GM12878 (cell line): ENCODE measurements around the gene CIB2. TPM values are rescaled to one million over a fixed set of nuclear protein-coding genes. Genes with fewer than 3 reads are reported as not detected.

Experiments
- ATAC-seq: fragments of 200-7000 bp; cut with Tn5 transposase; 3 replicates; pipeline ENCODE4 v1.9.1; 2020; ENCODE audit warnings: mild to moderate bottlenecking, moderate library complexity
- BruUV-seq: library from RNA; stranded (reverse); fragments of 400-500 nt; replicated peaks from 2 replicates; lab custom pipeline; 2021; lab: Mats Ljungman, UMichigan
- CTCF ChIA-PET: fragments of 300-600 bp; sonication (Branson Sonifier 250); formaldehyde crosslinking; extraction: SDS; loops from one replicate; lab custom pipeline; 2021; ENCODE audit warnings: inconsistent platforms; lab: Yijun Ruan, JAX
- POLR2A ChIA-PET: fragments of 350-600 bp; formaldehyde crosslinking; extraction: SDS; loops from one replicate; lab custom pipeline; 2021; ENCODE audit warnings: inconsistent platforms; lab: Charles Lee
- RAD21 ChIA-PET: fragments of 300-600 bp; sonication (Branson Sonifier 250); formaldehyde crosslinking; loops from one replicate; lab custom pipeline; 2023; ENCODE audit warnings: antibody characterized with exemption; ENCODE audit not compliant: unreplicated experiment; lab: Charles Lee
- SMC1A ChIA-PET: fragments of 300-600 bp; sonication (Branson Sonifier 250); formaldehyde crosslinking; loops from one replicate; lab custom pipeline; 2023; ENCODE audit not compliant: unreplicated experiment, uncharacterized antibody; lab: Charles Lee
- DNase-seq: peaks from one replicate; pipeline ENCODE4 v3.0.0-alpha.2; 2011; ENCODE audit warnings: low read depth, low spot score
- FAIRE-seq: peaks from 3 replicates; lab custom pipeline; 2011; peaks lifted over from hg19 to GRCh38; lab: Jason Lieb, UNC
- H2AFZ ChIP-seq: 2 replicates; pipeline ENCODE4 v1.6.0; 2011; ENCODE audit warnings: low read depth, low read length, control low read depth; ENCODE audit not compliant: control insufficient read depth
- H3K27ac ChIP-seq: 2 replicates; pipeline ENCODE4 v1.5.1; 2011; ENCODE audit warnings: control low read depth; ENCODE audit not compliant: control insufficient read depth, insufficient read depth
- H3K27me3 ChIP-seq, 2 experiments: replicated peaks in 1 of 2; 2 replicates each; pipeline versions ENCODE4 v1.6.0 to v1.6.1; 2011; ENCODE audit warnings: low read length in 1 of 2; ENCODE audit not compliant: control insufficient read depth in 2 of 2, insufficient read depth in 2 of 2
- H3K36me3 ChIP-seq, 2 experiments: 2 replicates each; pipeline ENCODE4 v1.5.1; 2011; ENCODE audit warnings: low read length in 1 of 2; ENCODE audit not compliant: control insufficient read depth in 2 of 2, insufficient read depth in 2 of 2
- H3K4me1 ChIP-seq: 2 replicates; pipeline ENCODE4 v1.6.1; 2011; ENCODE audit warnings: mild to moderate bottlenecking, low read length, moderate library complexity, mixed read lengths; ENCODE audit not compliant: control insufficient read depth, insufficient read depth
- H3K4me2 ChIP-seq: 2 replicates; pipeline ENCODE4 v1.6.0; 2011; ENCODE audit warnings: control low read depth; ENCODE audit not compliant: control insufficient read depth, insufficient read depth
- H3K4me3 ChIP-seq: fragments of 200-600 bp; sonication (generic); 2 replicates; pipeline ENCODE4 v1.5.1; 2016
- H3K79me2 ChIP-seq: 2 replicates; pipeline ENCODE4 v1.6.0; 2011; ENCODE audit warnings: low read length; ENCODE audit not compliant: control insufficient read depth, insufficient read depth
- H3K9ac ChIP-seq: 2 replicates; pipeline ENCODE4 v1.8.0; 2011; ENCODE audit warnings: low read length, control low read depth, mixed read lengths; ENCODE audit not compliant: control insufficient read depth, insufficient read depth
- H3K9me3 ChIP-seq: replicated peaks from 3 replicates; pipeline ENCODE4 v1.5.1; 2011; ENCODE audit warnings: mild to moderate bottlenecking, low read length; ENCODE audit not compliant: control insufficient read depth, insufficient read depth
- H4K20me1 ChIP-seq: 2 replicates; pipeline ENCODE4 v1.6.0; 2011; ENCODE audit not compliant: control insufficient read depth, insufficient read depth
- CEBPB ChIP-seq, 2 experiments: fragments of 150-350 bp in 1 of 2; IDR thresholded peaks; 2 replicates each; pipeline ENCODE4 v1.6.1; 2012 to 2014; ENCODE audit warnings: low read depth in 2 of 2, low read length in 2 of 2, borderline replicate concordance in 1 of 2, inconsistent platforms in 1 of 2
- CHD1 ChIP-seq: IDR thresholded peaks from 2 replicates; pipeline ENCODE4 v1.6.1; 2012; ENCODE audit warnings: low read depth, low read length, improper control_type of control experiment
- CREM ChIP-seq: IDR thresholded peaks from 2 replicates; pipeline ENCODE4 v1.6.1; 2014; ENCODE audit warnings: antibody characterized with exemption, low read depth
- E2F8 ChIP-seq: fragments of 450-650 bp; IDR thresholded peaks from 2 replicates; pipeline ENCODE4 v1.6.1; 2018; ENCODE audit warnings: mild to moderate bottlenecking, low read depth, moderate library complexity; ENCODE audit not compliant: partially characterized antibody
- EP300 ChIP-seq, 2 experiments: fragments of 150-350 bp in 1 of 2; IDR thresholded peaks; 2 replicates each; pipeline ENCODE4 v1.6.1; 2011 to 2012; ENCODE audit warnings: low read depth in 2 of 2, low read length in 2 of 2, borderline replicate concordance in 1 of 2, improper control_type of control experiment in 1 of 2, inconsistent platforms in 1 of 2; ENCODE audit not compliant: control insufficient read depth in 1 of 2
- KLF5 ChIP-seq: fragments of 450-650 bp; IDR thresholded peaks from 2 replicates; pipeline ENCODE4 v1.6.1; 2014; ENCODE audit warnings: mild to moderate bottlenecking; ENCODE audit not compliant: partially characterized antibody
- NFYA ChIP-seq: IDR thresholded peaks from 2 replicates; pipeline ENCODE4 v1.6.1; 2011; ENCODE audit warnings: low read depth, mild to moderate bottlenecking, low read length, improper control_type of control experiment, borderline replicate concordance
- RBBP5 ChIP-seq: fragments of 200-600 bp; sonication (generic); conservative IDR thresholded peaks from 2 replicates; pipeline ENCODE4 v1.6.1; 2016
- SKIL ChIP-seq: fragments of 450-650 bp; IDR thresholded peaks from 2 replicates; pipeline ENCODE4 v1.6.1; 2017; ENCODE audit warnings: mild to moderate bottlenecking, low read depth, inconsistent platforms; ENCODE audit not compliant: poor library complexity, severe bottlenecking
- TAF1 ChIP-seq: IDR thresholded peaks from 2 replicates; pipeline ENCODE4 v1.6.1; 2011; ENCODE audit warnings: mild to moderate bottlenecking, low read depth, low read length, borderline replicate concordance
- ZBED1 ChIP-seq: IDR thresholded peaks from 2 replicates; pipeline ENCODE4 v1.6.1; 2016; ENCODE audit warnings: borderline replicate concordance
- ZBTB4 ChIP-seq: fragments of 450-650 bp; formaldehyde crosslinking; IDR thresholded peaks from 2 replicates; pipeline ENCODE4 v1.4.0; 2022; ENCODE audit warnings: mild to moderate bottlenecking, moderate library complexity
- ZNF207 ChIP-seq: fragments of 450-650 bp; IDR thresholded peaks from 2 replicates; pipeline ENCODE4 v1.6.1; 2014; ENCODE audit warnings: antibody characterized with exemption, mild to moderate bottlenecking, borderline replicate concordance
- ZNF384 ChIP-seq: IDR thresholded peaks from 2 replicates; pipeline ENCODE4 v1.6.1; 2012; ENCODE audit warnings: low read depth, mild to moderate bottlenecking, low read length, improper control_type of control experiment, borderline replicate concordance
- WGBS: methylation state at CpG from one replicate; pipeline ENCODE4 v1.1.6; 2016; ENCODE audit warnings: low lambda C conversion rate; ENCODE audit not compliant: insufficient replicate concordance, insufficient coverage; ENCODE audit errors: missing lambda C conversion rate; 5-methylcytosine and 5-hydroxymethylcytosine counted together
- in situ Hi-C: fragments of 300-500 bp; cut with MboI; formaldehyde crosslinking; loops from 9 replicates; pipeline ENCODE4 v1.14.3; 2018; ENCODE audit warnings: mixed read lengths
- intact Hi-C: fragments of 100-400 bp; cut with micrococcal nuclease; formaldehyde crosslinking; loops from one replicate; pipeline ENCODE4 v1.14.2; 2022; ENCODE audit not compliant: unreplicated experiment
- polyA plus RNA-seq, 11 experiments: library from polyadenylated mRNA; depleted of rRNA in 4 of 11; unstranded in 6 of 11; stranded (reverse) in 5 of 11; fragments of >200 nt; fragmentation: Nextera tagmentation in 4 of 11; fragmentation: Illumina TruSeq in 1 of 11; extraction: Ambion mirVana in 4 of 11; extraction: Trizol in 1 of 11; gene quantifications; 1 replicate in 1 of 11; 2 replicates in 10 of 11; pipeline versions ENCODE4 v1.2.1 to v1.2.3, GENCODE V29; 2011 to 2016; ENCODE audit warnings: inconsistent platforms in 2 of 11, missing spikeins in 2 of 11, low read depth in 1 of 11
- total RNA-seq, 4 experiments: library from RNA; depleted of rRNA in 3 of 4; stranded (reverse); fragments of >200 nt in 3 of 4; fragmentation: Illumina TruSeq in 1 of 4; extraction: Trizol in 1 of 4; gene quantifications; 2 replicates each; pipeline versions ENCODE4 v1.2.1 to v1.2.3, GENCODE V29; 2013 to 2021

Gene CIB2
- total and polyA plus RNA-seq, 10 of the 15 experiments (the other 5 are each of a cell fraction or from before 2014, with no cell fraction given): 0.56 to 12.1 (median 7.1) TPM

GRCh38 chr15:78139578-78139977 lies 8.3 kb upstream of the CIB2 start:
- no peaks in the 10 kb centered on the region for H3K36me3 ChIP-seq
- in situ Hi-C loops: no loop called here
- ChIA-PET POLR2A (interaction anchor here (0.6 to 2.0 kb wide), 4 partner anchors 9 to 31 kb away, joined by 3 to 9 read pairs (median 3); no protein-coding TSS in a partner anchor), RAD21 (interaction anchor here (0.7 to 4.2 kb wide), 4 partner anchors 9 to 56 kb away, joined by 3 to 13 read pairs (median 4); no protein-coding TSS in a partner anchor), SMC1A (interaction anchor here (0.6 to 3.2 kb wide), 11 partner anchors 8 to 101 kb away, joined by 3 to 18 read pairs (median 3); no protein-coding TSS in a partner anchor), CTCF (interaction anchor here (0.6 to 7.6 kb wide), 8 partner anchors 8 to 102 kb away, joined by 3 to 70 read pairs (median 5); partner anchors contain the start of gene ACSBG1)
- FAIRE-seq (no peak), ATAC-seq (no peak), DNase-seq (no peak)
- no peaks in the 10 kb centered on the region for H3K9me3 ChIP-seq
- BruUV-seq: no TSS peak
- no peaks in the 10 kb centered on the region for H4K20me1 ChIP-seq
- H3K27ac ChIP-seq: no peak overlapping the region
- H3K4me2 ChIP-seq: no peak overlapping the region
- no peak for TF ChIP-seq KLF5
- no peak for TF ChIP-seq CEBPB (IDR thresholded peaks at IDR 0.05; ENCODE audit: borderline replicate concordance in 1 of 2, low read depth in 2 of 2, low read length in 2 of 2)
- TF ChIP-seq TAF1: no peak
- no peak for TF ChIP-seq RBBP5
- TF ChIP-seq CREM: no peak
- no peak for TF ChIP-seq E2F8
- no peak for TF ChIP-seq ZBTB4 (CRISPR knock-in tag)
- no peak for TF ChIP-seq NFYA
- no peak for TF ChIP-seq CHD1
- TF ChIP-seq ZNF384: no peak
- no peak for TF ChIP-seq EP300 (IDR thresholded peaks at IDR 0.05; ENCODE audit: borderline replicate concordance in 1 of 2, control insufficient read depth in 1 of 2, low read depth in 2 of 2, low read length in 2 of 2)
- no peak for TF ChIP-seq ZNF207
- no peak for TF ChIP-seq ZBED1
- no peak for TF ChIP-seq SKIL
- H3K27me3 ChIP-seq: no peaks in the 10 kb centered on the region
- H3K79me2 ChIP-seq: no peaks in the 10 kb centered on the region
- intact Hi-C loops: no loop called here
- H3K9ac ChIP-seq: no peak overlapping the region
- H2AFZ ChIP-seq: no peak overlapping the region
- no peaks in the 10 kb centered on the region for H3K4me1 ChIP-seq
- no peak overlapping the region for H3K4me3 ChIP-seq
- 75% methylated on average over 5 of the region's 5 CpGs for WGBS
